Stomach (tissue), 4 donors: ENCODE measurements around the gene KCNH8.

Source experiments
- CTCF ChIP-seq, 7 experiments: fragments of 450-650 bp in 4 of 7; fragments of 200-600 bp in 3 of 7; sonication (generic) in 3 of 7; IDR thresholded peaks; one replicate each; pipeline ENCODE4 v1.5.1; 2016 to 2019; ENCODE audit warnings: antibody characterized with exemption in 7 of 7, control low read depth in 2 of 7, mild to moderate bottlenecking in 1 of 7
- POLR2A ChIP-seq, 4 donors: fragments of 450-650 bp; IDR thresholded peaks; one replicate each; pipeline ENCODE4 v1.6.1; 2016; ENCODE audit warnings: antibody characterized with exemption in 4 of 4, control low read depth in 2 of 4, mild to moderate bottlenecking in 1 of 4, moderate library complexity in 1 of 4
- POLR2AphosphoS5 ChIP-seq, 3 donors: sonication (generic); formaldehyde crosslinking; IDR thresholded peaks; one replicate each; pipeline ENCODE4 v1.6.1; 2016; ENCODE audit warnings: antibody characterized with exemption in 3 of 3

- TF ChIP-seq POLR2A (IDR thresholded peaks at IDR 0.05) (no peak), POLR2AphosphoS5 (IDR thresholded peaks at IDR 0.05) (no peak), CTCF (IDR thresholded peaks at IDR 0.05) (no peak)
These were observed 6.5 kb downstream of the KCNH8 start for GRCh38 chr3:19154693-19155250.
